ENCODE data around the gene ZNF354C.

Gene ZNF354C

GRCh38 chr5:179114756-179115155 is 54.6 kb downstream of the ZNF354C start:
- DNase-seq: no peak

GRCh38 chr5:179115307-179115706 is 55.1 kb downstream of the ZNF354C start:
- no peak for DNase-seq

- no peak for DNase-seq
These were observed 55.8 kb downstream of the ZNF354C start for GRCh38 chr5:179115845-179116524.

GRCh38 chr5:179118338-179118737 is 58.2 kb downstream of the ZNF354C start:
- DNase-seq: no peak

- DNase-seq: no peak
These were observed 58.7 kb downstream of the ZNF354C start for GRCh38 chr5:179118756-179119414.

- no peak for DNase-seq
These were observed 59.4 kb downstream of the ZNF354C start for GRCh38 chr5:179119415-179120170.

GRCh38 chr5:179120421-179120861 is 60.3 kb downstream of the ZNF354C start:
- DNase-seq: no peak

- DNase-seq: no peak
These were observed 60.9 kb downstream of the ZNF354C start for GRCh38 chr5:179120951-179121666.

GRCh38 chr5:179121667-179122111 is 61.5 kb downstream of the ZNF354C start:
- DNase-seq: no peak

- DNase-seq: no peak
These were observed 62.4 kb downstream of the ZNF354C start for GRCh38 chr5:179122411-179123108.

GRCh38 chr5:179123109-179123426 is 62.9 kb downstream of the ZNF354C start:
- DNase-seq: no peak

GRCh38 chr5:179123491-179124272 is 63.5 kb downstream of the ZNF354C start:
- no peak for DNase-seq

GRCh38 chr5:179124273-179124852 is 64.2 kb downstream of the ZNF354C start:
- no peak for DNase-seq

GRCh38 chr5:179124853-179125788 is 64.9 kb downstream of the ZNF354C start:
- no peak for DNase-seq

GRCh38 chr5:179125789-179126505 is 65.8 kb downstream of the ZNF354C start:
- no peak for DNase-seq

- DNase-seq: no peak
These were observed 66.4 kb downstream of the ZNF354C start for GRCh38 chr5:179126506-179126991.

- no peak for DNase-seq
These were observed 67.2 kb downstream of the ZNF354C start for GRCh38 chr5:179127136-179128040.

GRCh38 chr5:179128041-179128365 is 67.8 kb downstream of the ZNF354C start:
- DNase-seq: no peak

Measured in activated CD4-positive, alpha-beta T cell treated with anti-CD3 and anti-CD28 coated beads, Interleukin-2, Interleukin-6, amounts not matched to agents 100 ng/mL and 50 ng/mL, durations not matched to agents 16 hours and 8 hours (primary cell).